ENCODE data around the gene GPC6.
"Not testable (repeated sequence)": the region's sequence is repeated elsewhere in the genome, so short reads cannot be mapped to it uniquely, and the experiment has no call there.

The GPC6 gene

DNA sequence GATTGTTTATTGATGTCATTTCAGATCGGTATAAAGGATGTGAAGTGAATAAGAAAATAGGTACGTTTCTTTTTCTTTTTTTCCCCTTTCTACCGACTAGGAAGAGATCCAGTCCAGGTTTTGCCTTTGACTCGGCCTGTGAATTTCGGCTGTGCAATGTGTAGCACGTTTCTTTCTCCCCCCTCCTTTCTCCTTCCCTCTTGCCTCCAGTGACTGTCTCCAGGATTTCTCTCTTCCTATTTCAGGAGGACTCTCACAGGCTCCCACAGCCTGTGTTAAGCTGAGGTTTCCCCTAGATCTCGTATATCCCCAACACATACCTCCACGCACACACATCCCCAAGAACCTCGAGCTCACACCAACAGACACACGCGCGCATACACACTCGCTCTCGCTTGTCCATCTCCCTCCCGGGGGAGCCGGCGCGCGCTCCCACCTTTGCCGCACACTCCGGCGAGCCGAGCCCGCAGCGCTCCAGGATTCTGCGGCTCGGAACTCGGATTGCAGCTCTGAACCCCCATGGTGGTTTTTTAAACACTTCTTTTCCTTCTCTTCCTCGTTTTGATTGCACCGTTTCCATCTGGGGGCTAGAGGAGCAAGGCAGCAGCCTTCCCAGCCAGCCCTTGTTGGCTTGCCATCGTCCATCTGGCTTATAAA, at the start of gene GPC6:
Gene GPC6, plus strand, starts transcription at position 185 of the 657 bp plus-strand sequence.
- DNase-seq: no peak

DNA sequence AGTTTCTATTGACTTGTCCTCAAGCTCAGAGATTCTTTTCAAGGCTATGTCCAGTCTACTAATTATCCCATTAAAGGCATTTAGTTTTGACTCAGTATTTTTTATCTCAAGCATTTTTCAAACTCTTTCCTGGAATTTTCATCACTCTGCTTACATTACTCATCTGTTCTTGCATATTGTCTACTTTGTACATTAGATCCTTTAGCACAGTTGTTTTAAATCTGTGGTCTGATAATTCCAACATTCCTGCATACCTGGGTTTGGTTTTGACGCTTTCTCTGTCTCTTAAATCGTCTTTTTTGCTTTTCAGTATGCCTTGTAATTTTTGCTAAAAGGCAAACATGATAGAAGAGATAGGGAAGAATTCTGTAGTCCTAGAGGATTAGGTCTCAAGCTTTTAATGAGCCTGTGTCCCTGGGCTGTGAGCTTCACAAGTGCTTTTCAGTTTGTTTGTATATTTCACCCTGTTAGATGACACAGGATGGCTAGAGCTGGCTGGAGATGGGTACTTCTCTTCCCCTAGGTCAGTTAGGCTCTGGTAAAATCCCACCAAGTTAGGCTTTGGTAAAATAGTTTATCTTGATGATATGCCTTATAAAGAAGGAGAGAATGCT, 46.1 kb upstream of the GPC6 start:
- DNase-seq: no peak

DNA sequence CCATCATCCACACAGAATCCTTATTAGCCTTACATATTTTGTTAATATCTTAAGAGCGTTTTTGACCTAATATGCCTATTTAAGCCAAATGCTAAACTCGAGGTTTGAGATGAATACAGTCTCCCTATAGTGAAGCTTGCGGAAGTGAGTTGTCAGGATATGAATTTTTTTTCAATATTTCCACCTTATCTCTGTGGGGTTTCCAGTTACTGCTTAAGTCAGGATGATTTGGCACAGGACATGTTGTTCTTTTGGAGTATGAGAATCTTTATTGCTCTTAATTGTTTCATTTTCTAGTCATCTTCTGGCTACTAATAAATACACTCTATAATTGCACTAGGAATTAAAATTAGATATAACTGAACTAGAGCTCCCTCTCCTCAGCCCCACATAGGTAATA, 44.2 kb upstream of the GPC6 start:
- no peak for DNase-seq

DNA sequence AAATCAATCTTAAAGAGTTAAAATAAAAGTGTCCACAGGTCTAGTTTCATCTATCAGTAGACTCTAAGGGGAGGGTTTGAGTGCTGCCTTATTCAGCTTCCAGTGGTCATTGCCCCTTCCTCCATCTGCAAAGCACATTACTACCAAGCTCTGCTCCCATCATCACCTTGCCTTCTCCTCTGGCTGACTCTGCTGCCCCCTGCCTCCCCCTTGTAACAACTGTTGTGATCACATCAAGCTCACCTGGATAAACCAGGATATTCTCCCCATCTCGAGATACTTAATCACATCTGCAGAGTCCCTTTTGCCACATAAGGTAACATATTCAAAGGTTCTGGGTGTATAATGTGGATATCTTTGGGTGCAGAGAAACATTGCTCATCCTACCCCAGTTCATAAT, 43.3 kb upstream of the GPC6 start:
- no peak for DNase-seq

DNA sequence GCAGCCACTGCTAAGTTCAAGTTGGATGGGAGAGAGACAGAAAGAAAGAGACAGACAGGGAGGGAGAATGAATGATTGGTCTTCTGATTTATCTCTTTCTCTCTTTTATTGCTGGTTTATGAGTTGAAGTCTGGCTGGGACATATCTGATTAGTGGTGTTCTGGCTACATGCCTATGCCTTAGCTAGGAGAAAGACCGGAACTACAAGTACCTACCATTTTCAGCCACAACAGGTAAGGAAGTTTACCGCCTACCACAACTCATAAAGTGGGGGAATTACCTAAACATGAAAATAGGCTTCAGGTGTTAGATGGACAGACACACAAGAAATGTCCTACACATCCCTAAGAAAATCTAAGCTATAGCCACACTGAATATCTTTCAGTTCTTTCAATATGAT, 36.6 kb upstream of the GPC6 start:
- DNase-seq: no peak

DNA sequence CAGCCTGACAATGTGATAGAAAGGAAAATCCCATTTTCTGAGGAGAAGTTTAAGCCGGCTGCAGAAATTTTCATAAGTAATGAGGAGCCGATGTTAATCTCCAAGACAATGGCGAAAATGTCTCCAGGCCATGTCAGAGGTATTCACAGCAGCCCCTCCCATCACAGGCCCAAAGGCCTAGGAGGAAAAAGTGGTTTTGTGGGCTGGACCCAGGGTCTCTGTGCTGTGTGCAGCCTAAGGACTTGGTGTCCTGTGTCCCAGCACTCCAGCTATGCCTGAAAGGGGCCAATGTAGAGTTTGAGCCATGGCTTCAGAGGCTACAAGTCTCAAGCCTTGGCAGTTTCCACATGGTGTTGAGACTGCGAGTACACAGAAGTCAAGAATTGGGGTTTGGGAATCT, 32.9 kb upstream of the GPC6 start:
- DNase-seq: no peak

DNA sequence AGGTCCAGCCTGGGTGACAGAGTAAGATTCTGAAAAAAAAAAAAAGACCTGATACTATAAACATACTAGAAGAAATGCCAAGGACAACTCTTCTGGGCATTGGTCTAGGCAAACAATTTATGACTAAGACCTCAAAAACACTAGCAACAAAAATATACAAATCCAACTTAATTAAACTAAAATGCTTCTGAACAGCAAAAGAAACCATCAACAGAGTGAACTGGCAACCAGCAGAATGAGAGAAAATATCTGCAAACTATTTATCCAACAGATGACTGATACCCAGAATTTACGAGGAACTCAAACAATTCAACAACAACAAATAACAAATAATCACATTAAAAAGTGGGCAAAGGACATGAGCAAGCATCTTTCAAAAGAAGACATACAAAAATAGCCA, 26.8 kb upstream of the GPC6 start:
- DNase-seq: no peak

DNA sequence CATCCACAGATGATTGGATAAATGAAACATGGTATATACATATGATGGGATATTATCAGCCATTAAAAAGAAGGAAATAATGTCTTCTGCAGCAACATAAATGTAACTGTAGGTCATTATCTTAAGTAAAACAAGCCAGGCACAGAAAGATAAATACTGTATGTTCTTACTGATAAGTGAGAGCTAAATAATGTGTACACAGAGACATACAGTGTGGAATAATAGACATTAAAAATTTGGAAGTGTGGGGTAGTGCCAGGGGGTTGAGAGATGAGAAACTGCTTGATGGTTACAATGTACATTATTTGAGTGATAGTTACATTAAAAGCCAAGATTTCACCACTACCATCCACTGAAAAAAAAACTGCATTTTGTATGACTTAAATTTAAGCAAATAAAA, 26.0 kb upstream of the GPC6 start:
- no peak for DNase-seq

DNA sequence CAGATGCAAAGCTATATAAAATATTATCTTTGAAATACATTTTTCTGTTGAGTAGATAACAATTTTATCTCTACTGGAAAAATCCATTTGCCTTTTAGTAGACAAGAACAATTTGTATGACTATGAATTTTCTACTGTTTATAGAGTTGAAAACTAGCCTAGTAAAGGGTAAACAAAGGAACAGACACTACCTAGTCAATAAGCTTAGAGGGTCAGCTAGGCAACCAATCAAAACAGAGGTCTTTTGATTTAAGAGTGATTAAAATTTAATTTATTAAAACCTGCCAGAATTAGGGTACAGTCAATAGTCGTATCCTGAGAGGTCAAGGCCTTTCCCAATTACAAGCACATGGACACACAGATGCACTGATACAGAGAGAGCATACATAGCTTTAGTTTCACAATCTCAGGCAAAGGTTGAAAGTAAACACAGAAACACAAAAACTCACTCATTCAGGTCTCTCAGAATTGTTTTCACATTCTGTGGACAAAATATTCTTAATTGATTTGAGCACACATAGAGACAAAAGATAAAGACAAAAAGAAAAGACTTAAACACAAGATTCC, 24.5 kb upstream of the GPC6 start:
- DNase-seq: no peak

DNA sequence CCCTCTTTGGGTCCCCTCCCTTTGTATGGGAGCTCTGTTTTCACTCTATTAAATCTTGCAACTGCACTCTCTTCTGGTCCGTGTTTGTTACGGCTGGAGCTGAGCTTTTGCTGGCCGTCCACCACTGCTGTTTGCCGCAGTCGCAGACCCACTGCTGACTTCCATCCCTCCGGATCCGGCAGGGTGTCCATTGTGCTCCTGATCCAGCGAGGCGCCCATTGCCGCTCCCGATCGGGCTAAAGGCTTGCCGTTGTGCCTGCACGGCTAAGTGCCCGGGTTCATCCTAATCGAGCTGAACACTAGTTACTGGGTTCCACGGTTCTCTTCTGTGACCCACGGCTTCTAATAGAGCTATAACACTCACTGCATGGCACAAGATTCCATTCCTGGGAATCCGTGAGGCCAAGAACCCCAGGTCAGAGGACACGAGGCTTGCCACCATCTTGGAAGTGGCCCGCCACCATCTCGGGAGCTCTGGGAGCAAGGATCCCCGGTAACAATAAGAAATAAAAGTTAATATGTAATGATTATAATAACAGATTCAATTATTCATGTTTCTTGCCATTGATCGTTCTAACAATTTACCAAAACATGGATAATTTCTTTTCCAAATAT, 19.7 kb upstream of the GPC6 start:
- DNase-seq: not testable (repeated sequence)

DNA sequence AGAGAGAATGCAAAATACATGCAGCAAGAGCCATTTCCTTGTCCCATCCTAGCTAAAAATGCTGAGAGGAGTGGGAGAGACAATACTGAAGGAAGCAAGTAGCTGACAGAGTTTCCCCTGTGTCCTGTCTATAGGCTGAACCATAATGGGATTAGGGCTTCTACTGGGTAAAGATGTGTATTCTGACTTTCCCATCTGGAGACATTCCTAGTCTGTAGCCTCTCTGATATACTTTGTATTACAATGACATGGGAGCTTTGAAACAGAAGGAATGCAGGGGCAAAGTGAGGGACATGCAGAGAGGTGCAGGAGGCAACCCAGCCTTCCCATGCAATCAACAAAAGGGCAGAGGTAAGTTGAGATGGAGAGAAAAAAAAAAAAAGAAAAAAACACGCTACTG, 10.5 kb upstream of the GPC6 start:
- no peak for DNase-seq

DNA sequence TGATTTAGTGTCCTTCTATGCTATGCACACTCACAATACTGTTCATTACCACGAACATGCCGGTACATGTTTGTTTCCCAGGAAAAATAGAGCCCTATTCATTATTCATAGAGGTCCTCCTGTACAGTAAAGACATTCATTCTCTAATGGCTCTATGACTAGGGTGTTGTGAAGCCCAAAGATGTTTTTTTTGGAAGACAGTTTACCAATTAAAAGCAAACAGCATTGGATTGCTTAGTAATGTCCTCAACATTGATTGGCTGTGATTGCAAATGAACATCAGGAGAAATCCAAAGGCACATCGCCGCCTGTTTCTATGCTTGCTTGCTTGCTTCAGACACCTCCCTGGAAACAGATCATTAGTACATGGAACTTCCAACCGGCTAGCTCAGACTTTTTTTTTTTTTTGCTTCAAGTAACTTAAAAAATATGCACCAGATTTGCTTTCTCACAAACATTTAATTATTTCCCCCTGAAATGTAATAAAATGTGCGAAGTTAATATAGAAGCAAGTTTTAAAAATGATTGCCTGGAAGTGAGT, 8.8 kb upstream of the GPC6 start:
- DNase-seq: no peak

DNA sequence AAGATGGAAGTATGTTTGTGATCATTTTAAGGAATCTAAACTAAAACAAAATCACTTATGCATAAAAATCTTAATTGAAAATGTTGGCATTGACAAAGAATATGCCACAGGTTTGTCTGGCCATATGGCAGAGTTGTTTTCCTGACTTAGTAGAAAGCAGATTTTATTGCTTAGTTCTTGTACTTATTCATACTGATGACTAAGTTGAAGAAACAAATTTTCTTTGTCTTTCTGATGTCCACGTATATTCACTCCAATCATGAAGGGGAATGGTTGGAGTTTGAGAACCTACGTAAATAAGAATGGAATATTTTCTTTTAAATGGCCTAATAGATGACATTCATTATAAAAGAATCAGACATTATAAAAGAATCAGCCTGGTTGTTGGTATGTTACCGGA, 8.0 kb upstream of the GPC6 start:
- no peak for DNase-seq

DNA sequence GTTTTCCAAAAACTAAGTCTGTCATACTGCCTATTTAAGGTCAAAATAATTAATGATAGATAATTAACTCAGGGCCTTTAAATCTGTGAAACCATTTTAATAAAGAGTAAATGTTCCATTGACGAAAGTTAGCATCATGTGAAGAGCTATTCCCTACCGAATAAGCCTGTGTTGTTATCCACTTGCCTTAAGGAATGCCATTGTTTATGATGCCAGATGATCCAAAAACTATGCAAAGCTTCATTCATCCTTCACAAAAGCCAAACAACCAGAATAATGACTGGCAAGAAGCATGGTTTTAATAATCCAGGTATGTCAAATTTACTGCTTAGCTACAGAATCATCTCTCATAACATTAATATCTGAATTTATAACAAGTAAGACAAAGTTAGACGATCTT, 6.5 kb upstream of the GPC6 start:
- no peak for DNase-seq

DNA sequence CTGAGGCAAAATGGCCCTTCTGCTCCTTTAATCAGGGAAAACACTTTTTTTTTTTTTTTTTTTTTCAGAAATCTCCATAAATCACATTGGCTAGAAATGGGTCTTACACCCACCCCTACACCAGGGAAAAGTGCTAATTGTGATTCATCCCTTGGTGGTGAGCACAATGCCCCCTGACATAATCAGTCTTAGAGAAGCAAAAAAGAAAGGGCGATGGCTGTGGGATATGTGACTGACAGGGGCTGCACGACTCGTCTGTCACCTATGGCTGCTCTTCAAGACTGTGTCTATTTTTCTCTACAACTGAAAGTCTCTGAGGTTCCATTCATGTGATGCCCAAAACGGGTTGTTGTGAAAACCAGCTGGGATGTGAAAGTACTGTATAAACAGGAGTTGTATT, 3.6 kb upstream of the GPC6 start:
- no peak for DNase-seq

DNA sequence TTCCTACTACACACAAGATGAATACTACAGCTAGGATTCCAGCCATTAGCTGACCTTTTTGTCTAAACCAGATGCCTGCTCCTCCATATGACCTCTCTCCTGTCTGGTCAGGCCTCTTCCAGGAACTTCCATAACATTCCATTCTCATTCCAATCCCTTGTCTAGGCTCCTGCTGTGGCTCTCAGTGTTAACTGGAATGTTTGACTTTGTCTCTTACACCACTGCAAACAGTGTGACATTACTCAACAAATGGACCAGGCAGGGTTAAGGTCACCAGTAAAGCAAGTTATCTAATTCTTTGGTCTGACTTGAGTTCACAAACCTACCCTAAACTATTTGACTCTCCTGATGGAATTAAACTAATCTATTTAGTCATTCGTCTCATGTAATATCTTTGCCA, 2.1 kb upstream of the GPC6 start:
- no peak for DNase-seq

DNA sequence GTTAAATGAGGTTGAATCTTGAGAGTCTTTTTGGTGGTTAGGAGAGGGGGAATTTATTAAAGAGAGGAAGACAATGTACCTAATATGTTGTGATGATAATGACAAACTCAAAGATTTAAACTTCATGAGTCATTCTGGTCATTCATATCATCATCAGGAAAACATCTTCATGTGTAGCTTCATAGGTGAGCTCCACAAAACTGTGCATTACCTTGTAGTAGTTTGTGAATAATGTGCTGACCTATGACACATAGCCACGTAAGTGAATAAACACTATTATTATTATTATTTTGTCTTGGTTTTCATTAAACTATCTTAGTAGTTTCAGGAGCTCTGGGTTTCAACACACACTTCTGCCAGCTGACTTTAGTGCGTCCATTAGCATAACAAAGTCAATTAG, 997 bp upstream of the GPC6 start:
- DNase-seq: no peak

DNA sequence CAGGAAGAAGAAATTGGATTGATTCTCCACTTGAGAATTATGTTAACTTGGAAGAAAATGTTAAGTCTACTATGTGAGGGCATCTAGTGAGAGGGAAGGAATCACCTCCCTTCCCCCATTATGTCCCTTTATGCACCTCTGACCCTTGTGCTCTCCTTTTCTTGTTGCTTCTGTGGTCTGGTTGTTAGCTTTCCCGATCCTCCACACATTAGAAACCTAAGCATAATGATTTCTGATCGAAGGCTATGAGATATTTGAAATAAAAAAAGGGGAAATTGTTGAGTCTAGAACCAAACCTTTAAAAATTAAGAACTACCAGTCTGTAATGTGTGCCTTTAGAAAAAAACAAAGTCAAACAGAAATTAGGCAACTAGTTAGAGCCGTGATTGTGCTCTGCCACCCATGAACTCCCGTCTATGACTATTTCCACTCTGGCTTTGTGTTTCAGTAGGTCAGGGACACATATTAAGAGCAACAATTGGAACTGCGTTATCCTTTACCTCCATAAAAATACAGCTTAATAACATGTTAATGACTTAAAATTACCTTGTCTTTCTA, 463 bp upstream of the GPC6 start:
- DNase-seq: no peak

DNA sequence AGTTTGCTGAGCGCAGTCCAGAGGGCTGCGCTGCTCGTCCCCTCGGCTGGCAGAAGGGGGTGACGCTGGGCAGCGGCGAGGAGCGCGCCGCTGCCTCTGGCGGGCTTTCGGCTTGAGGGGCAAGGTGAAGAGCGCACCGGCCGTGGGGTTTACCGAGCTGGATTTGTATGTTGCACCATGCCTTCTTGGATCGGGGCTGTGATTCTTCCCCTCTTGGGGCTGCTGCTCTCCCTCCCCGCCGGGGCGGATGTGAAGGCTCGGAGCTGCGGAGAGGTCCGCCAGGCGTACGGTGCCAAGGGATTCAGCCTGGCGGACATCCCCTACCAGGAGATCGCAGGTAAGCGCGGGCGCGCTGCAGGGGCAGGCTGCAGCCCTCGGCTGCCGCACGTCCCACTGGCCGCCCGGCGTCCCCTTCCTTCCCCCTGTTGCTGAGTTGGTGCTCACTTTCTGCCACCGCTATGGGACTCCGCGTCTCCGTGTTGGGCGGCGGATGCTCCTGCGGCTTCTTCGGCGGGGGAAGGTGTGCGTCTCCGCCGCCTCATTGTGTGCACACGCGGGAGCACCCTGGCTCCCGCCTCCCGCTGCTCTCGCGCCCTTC, 772 bp downstream of the GPC6 start:
- DNase-seq: no peak

DNA sequence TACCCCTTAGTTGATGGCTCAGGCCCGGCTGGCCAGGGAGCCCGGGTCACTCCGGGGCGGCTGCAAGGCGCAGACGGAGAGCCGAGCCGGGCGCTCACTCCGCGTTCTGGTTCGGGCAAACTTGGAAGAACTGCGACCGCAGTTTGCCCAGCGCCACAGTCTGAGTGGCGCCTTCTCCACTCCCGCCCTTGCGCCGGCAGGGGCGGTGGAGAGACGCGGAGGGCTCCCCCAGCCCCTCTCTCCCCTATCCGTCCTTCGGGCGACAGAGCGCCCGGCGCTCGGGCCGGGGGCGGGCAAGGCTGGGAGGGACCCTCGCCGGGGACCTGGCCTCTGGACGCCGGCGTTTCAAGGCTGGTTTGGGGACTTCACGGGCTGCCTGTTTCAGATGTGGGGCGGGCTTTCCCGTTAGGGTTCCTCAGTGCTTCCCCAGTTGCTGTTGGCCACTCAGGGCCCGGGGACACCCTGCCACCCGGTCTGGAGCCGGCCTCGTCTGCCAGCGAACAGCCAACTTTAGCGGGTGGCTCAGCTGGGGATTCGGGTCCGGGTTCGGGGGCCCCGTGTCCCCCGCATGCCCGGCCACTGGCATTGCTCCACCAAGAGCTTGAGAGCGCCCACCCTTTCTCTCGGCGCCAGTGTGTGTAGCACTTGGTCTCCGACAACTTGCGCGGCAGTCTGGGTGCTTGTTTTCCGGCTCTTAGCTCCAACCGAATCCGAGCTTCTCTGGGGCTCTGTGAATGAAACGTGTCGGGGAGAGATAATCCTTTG, 1.5 kb downstream of the GPC6 start:
- DNase-seq: peak; percentile 17

DNA sequence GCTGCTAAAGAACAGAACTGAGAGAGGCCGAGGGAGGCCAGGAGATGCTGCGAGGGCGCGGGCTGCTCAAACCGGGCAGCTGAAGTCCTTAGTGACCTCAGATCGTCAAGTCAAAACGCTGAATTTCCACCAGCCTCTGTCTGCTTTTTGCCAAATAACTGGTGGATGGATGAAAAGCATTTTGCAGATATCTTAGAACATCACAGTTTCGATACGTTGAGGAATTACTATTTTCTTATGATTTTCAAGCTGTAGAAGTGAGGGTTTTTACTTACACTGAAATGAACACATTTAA, 2.0 kb downstream of the GPC6 start:
- no peak for DNase-seq

DNA sequence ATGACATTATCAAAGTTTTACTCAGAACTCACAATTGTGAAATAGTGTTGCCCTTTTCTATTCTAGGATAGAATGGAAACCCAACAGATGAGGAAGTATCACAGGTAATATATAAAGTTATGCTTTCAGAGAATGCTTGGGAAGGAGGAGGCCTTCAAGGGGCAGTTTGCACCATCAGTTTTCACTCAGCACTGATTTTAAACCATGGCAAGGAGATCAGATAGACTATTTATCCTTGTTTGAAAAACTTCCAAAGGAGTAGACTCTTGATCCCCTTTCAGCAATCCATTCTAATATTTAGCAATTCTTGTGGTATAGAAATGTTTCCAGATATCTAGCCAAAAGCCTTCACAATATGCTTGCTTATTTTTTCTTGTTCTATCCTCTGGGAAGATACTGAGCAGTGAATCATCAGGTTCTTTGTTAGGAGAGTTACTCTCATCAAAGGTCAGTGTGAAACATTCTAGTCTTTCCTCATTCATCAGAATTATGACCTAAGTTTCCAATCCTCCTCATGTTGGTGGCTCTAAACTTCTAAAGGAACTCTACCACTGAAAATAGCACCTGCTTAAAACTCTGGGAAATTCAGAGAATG, 3.8 kb downstream of the GPC6 start:
- DNase-seq: no peak
